ENCODE measurements around the gene CLSTN3.

GRCh38 chr12:7130701-7131501 lies 730 bp downstream of the CLSTN3 start:
- peak in 1 of 3 donors; percentile 20 for TF ChIP-seq POLR2A (IDR thresholded peaks at IDR 0.05)
- no peak for TF ChIP-seq CTCF (IDR thresholded peaks at IDR 0.05)
